NT2/D1 (cell line): ENCODE data around the gene PALS2.

Experiments used
- DNase-seq: peaks from one replicate; pipeline ENCODE4 v3.0.0-alpha.2; 2011; ENCODE audit warnings: low read depth, low spot score
- H3K27me3 ChIP-seq: 2 replicates; pipeline ENCODE4 v1.6.0; 2011; ENCODE audit warnings: mild to moderate bottlenecking; ENCODE audit not compliant: insufficient read length, insufficient read depth
- H3K36me3 ChIP-seq: 2 replicates; pipeline ENCODE4 v1.6.1; 2011; ENCODE audit warnings: mild to moderate bottlenecking, low read length, mixed read lengths; ENCODE audit not compliant: insufficient read depth, insufficient read length
- H3K4me1 ChIP-seq: 2 replicates; pipeline ENCODE4 v1.5.1; 2011; ENCODE audit not compliant: insufficient read depth, insufficient read length
- H3K4me3 ChIP-seq: 2 replicates; pipeline ENCODE4 v1.5.1; 2011; ENCODE audit warnings: low read depth; ENCODE audit not compliant: insufficient read length
- H3K9ac ChIP-seq: 2 replicates; pipeline ENCODE4 v1.6.0; 2011; ENCODE audit warnings: low read depth; ENCODE audit not compliant: insufficient read length
- H3K9me3 ChIP-seq: 2 replicates; pipeline ENCODE4 v1.5.1; 2011; ENCODE audit warnings: mild to moderate bottlenecking, low read length; ENCODE audit not compliant: insufficient read depth
- SUZ12 ChIP-seq: IDR thresholded peaks from 2 replicates; pipeline ENCODE4 v1.6.1; 2011; ENCODE audit not compliant: insufficient read length, insufficient read depth; ENCODE audit errors: extremely low read depth
- YY1 ChIP-seq: IDR thresholded peaks from 2 replicates; pipeline ENCODE4 v1.6.1; 2011; ENCODE audit not compliant: insufficient read length, insufficient read depth
- ZNF274 ChIP-seq: IDR thresholded peaks from 2 replicates; pipeline ENCODE4 v1.6.1; 2011; ENCODE audit warnings: mild to moderate bottlenecking, low read depth, low read length

PALS2 gene

GRCh38 chr7:24608504-24608903 is 35.3 kb downstream of the PALS2 start:
- H3K9me3 ChIP-seq: no peaks in the 10 kb centered on the region
- H3K9ac ChIP-seq: no peak overlapping the region
- no peaks in the 10 kb centered on the region for H3K36me3 ChIP-seq
- TF ChIP-seq ZNF274 (no peak), SUZ12 (no peak), YY1 (no peak)
- H3K27me3 ChIP-seq: no peaks in the 10 kb centered on the region
- H3K4me3 ChIP-seq: no peak overlapping the region
- no peaks in the 10 kb centered on the region for H3K4me1 ChIP-seq
- no peak for DNase-seq

GRCh38 chr7:24609059-24609458 is 35.8 kb downstream of the PALS2 start:
- DNase-seq: no peak
- no peaks in the 10 kb centered on the region for H3K4me1 ChIP-seq
- no peaks in the 10 kb centered on the region for H3K36me3 ChIP-seq
- no peak overlapping the region for H3K4me3 ChIP-seq
- H3K9ac ChIP-seq: no peak overlapping the region
- H3K27me3 ChIP-seq: no peaks in the 10 kb centered on the region
- TF ChIP-seq SUZ12 (no peak), ZNF274 (no peak), YY1 (no peak)
- no peaks in the 10 kb centered on the region; the same call in 1 of the 2 replicates for H3K9me3 ChIP-seq

GRCh38 chr7:24609570-24609969 is 36.3 kb downstream of the PALS2 start:
- H3K9me3 ChIP-seq: no peaks in the 10 kb centered on the region; the same call in 1 of the 2 replicates
- H3K4me1 ChIP-seq: no peaks in the 10 kb centered on the region
- no peak overlapping the region for H3K4me3 ChIP-seq
- H3K9ac ChIP-seq: no peak overlapping the region
- no peaks in the 10 kb centered on the region for H3K27me3 ChIP-seq
- no peaks in the 10 kb centered on the region for H3K36me3 ChIP-seq
- peak; percentile 27 for DNase-seq
- TF ChIP-seq YY1 (no peak), SUZ12 (no peak), ZNF274 (no peak)

- Histone ChIP-seq H3K4me3 (no peak overlapping the region), H3K4me1 (no peaks in the 10 kb centered on the region), H3K36me3 (no peaks in the 10 kb centered on the region), H3K27me3 (no peaks in the 10 kb centered on the region), H3K9ac (no peak overlapping the region), H3K9me3 (no peaks in the 10 kb centered on the region; the same call in 1 of the 2 replicates)
- TF ChIP-seq SUZ12: no peak
- no peak for TF ChIP-seq ZNF274
- no peak for TF ChIP-seq YY1
- no peak for DNase-seq
These were observed 37.9 kb downstream of the PALS2 start for GRCh38 chr7:24611130-24611529.

- TF ChIP-seq SUZ12 (no peak), YY1 (no peak), ZNF274 (no peak)
These were observed 44.8 kb downstream of the PALS2 start for GRCh38 chr7:24617957-24618616.

GRCh38 chr7:24619978-24620377 is 46.7 kb downstream of the PALS2 start:
- no peak overlapping the region for H3K4me3 ChIP-seq
- no peaks in the 10 kb centered on the region for H3K4me1 ChIP-seq
- no peaks in the 10 kb centered on the region for H3K27me3 ChIP-seq
- H3K9me3 ChIP-seq: peaks cover 7% of the 10 kb centered on the region
- no peak for TF ChIP-seq YY1
- TF ChIP-seq ZNF274: no peak
- TF ChIP-seq SUZ12: no peak
- H3K36me3 ChIP-seq: no peaks in the 10 kb centered on the region
- no peak for DNase-seq
- H3K9ac ChIP-seq: no peak overlapping the region

More at GRCh38 chr7:24617957-24618616, 44.8 kb downstream of the PALS2 start:
- Histone ChIP-seq H3K9ac (no peak overlapping the region), H3K27me3 (no peaks in the 10 kb centered on the region), H3K4me1 (no peaks in the 10 kb centered on the region), H3K9me3 (peaks cover 7% of the 10 kb centered on the region), H3K36me3 (no peaks in the 10 kb centered on the region), H3K4me3 (no peak overlapping the region)
- no peak for DNase-seq

- Histone ChIP-seq H3K4me1 (no peaks in the 10 kb centered on the region), H3K36me3 (no peaks in the 10 kb centered on the region), H3K27me3 (no peaks in the 10 kb centered on the region), H3K4me3 (no peak overlapping the region), H3K9me3 (peaks cover 7% of the 10 kb centered on the region), H3K9ac (no peak overlapping the region)
- no peak for DNase-seq
- TF ChIP-seq YY1: no peak
- TF ChIP-seq ZNF274: no peak
- TF ChIP-seq SUZ12: no peak
These were observed 49.5 kb downstream of the PALS2 start for GRCh38 chr7:24622646-24623182.
